Measurements from ENCODE around the gene PTPRM. TPM values are rescaled to one million over a fixed set of nuclear protein-coding genes. Genes with fewer than 3 reads are reported as not detected.

The PTPRM gene
- total and polyA plus RNA-seq, 2 experiments from 2014 or later, result 1.6 to 5.3 TPM

DNA sequence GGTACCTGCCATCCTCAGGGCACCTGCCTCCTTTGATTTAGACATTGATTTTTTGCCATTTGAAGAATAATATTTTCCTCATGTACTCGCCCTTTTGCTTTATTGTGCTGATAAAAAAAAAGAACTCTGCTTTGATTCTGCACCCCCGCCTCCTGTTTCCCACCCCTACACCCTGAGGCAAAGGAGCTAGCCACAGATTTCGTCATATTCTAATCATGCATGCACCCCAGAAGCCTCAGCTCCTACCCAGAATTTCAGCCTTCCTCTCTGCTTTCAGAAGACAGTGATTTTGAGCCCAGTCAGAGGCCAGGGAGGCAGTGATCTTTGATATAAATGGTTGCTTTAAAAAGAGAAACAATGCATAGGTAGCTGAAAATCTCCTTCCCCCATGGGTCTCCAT, 329.0 kb downstream of the PTPRM start:
- H3K27ac ChIP-seq (ENCODE audit: low read depth), result no peak overlapping the region

More for the DNA sequence above, 329.0 kb downstream of the PTPRM start:
- Histone ChIP-seq H3K4me1 (ENCODE audit: insufficient read depth) (no peaks in the 10 kb centered on the region), H3K4me2 (no peak overlapping the region), H2AFZ (no peak overlapping the region), H3K36me3 (ENCODE audit: insufficient read depth) (no peaks in the 10 kb centered on the region), H4K20me1 (replicated peaks; ENCODE audit: insufficient read depth) (no peaks in the 10 kb centered on the region), H3K9me2 (ENCODE audit: insufficient read depth) (0 out of 2 replicates have a peak, but pooled peaks cover 2% of the 10 kb centered on the region), H3K79me2 (replicated peaks; ENCODE audit: insufficient read depth) (no peaks in the 10 kb centered on the region), H3K27me3 (ENCODE audit: insufficient read depth) (no peaks in the 10 kb centered on the region), H3K4me3 (no peak overlapping the region), H3F3A (replicated peaks; ENCODE audit: low read depth) (no peaks in the 10 kb centered on the region)
- H3K4me3 Mint-ChIP-seq, result no peak overlapping the region
- peaks cover 2% of the 10 kb centered on the region for H3K27me3 Mint-ChIP-seq (ENCODE audit: insufficient read depth, low read depth, poor library complexity)
- TF ChIP-seq CREB1 (CRISPR knock-in tag; IDR thresholded peaks at IDR 0.05; ENCODE audit: low read depth) (no peak), ZNF114 (CRISPR knock-in tag; IDR thresholded peaks at IDR 0.05) (no peak), POLR2AphosphoS5 (IDR thresholded peaks at IDR 0.05; ENCODE audit: low read depth) (no peak), EZH2phosphoT487 (IDR thresholded peaks at IDR 0.05; ENCODE audit: unreplicated experiment) (no peak), EZH2 (IDR thresholded peaks at IDR 0.05; ENCODE audit: low read depth, unreplicated experiment) (no peak), STAT1 (IDR thresholded peaks at IDR 0.05; ENCODE audit: unreplicated experiment) (no peak), NANOG (IDR thresholded peaks at IDR 0.05; ENCODE audit: borderline replicate concordance) (no peak), ZNF331 (CRISPR knock-in tag; IDR thresholded peaks at IDR 0.05; ENCODE audit: low read depth) (no peak), JUNB (IDR thresholded peaks at IDR 0.05; ENCODE audit: unreplicated experiment) (no peak)
- TF ChIP-seq, protein P1, sequence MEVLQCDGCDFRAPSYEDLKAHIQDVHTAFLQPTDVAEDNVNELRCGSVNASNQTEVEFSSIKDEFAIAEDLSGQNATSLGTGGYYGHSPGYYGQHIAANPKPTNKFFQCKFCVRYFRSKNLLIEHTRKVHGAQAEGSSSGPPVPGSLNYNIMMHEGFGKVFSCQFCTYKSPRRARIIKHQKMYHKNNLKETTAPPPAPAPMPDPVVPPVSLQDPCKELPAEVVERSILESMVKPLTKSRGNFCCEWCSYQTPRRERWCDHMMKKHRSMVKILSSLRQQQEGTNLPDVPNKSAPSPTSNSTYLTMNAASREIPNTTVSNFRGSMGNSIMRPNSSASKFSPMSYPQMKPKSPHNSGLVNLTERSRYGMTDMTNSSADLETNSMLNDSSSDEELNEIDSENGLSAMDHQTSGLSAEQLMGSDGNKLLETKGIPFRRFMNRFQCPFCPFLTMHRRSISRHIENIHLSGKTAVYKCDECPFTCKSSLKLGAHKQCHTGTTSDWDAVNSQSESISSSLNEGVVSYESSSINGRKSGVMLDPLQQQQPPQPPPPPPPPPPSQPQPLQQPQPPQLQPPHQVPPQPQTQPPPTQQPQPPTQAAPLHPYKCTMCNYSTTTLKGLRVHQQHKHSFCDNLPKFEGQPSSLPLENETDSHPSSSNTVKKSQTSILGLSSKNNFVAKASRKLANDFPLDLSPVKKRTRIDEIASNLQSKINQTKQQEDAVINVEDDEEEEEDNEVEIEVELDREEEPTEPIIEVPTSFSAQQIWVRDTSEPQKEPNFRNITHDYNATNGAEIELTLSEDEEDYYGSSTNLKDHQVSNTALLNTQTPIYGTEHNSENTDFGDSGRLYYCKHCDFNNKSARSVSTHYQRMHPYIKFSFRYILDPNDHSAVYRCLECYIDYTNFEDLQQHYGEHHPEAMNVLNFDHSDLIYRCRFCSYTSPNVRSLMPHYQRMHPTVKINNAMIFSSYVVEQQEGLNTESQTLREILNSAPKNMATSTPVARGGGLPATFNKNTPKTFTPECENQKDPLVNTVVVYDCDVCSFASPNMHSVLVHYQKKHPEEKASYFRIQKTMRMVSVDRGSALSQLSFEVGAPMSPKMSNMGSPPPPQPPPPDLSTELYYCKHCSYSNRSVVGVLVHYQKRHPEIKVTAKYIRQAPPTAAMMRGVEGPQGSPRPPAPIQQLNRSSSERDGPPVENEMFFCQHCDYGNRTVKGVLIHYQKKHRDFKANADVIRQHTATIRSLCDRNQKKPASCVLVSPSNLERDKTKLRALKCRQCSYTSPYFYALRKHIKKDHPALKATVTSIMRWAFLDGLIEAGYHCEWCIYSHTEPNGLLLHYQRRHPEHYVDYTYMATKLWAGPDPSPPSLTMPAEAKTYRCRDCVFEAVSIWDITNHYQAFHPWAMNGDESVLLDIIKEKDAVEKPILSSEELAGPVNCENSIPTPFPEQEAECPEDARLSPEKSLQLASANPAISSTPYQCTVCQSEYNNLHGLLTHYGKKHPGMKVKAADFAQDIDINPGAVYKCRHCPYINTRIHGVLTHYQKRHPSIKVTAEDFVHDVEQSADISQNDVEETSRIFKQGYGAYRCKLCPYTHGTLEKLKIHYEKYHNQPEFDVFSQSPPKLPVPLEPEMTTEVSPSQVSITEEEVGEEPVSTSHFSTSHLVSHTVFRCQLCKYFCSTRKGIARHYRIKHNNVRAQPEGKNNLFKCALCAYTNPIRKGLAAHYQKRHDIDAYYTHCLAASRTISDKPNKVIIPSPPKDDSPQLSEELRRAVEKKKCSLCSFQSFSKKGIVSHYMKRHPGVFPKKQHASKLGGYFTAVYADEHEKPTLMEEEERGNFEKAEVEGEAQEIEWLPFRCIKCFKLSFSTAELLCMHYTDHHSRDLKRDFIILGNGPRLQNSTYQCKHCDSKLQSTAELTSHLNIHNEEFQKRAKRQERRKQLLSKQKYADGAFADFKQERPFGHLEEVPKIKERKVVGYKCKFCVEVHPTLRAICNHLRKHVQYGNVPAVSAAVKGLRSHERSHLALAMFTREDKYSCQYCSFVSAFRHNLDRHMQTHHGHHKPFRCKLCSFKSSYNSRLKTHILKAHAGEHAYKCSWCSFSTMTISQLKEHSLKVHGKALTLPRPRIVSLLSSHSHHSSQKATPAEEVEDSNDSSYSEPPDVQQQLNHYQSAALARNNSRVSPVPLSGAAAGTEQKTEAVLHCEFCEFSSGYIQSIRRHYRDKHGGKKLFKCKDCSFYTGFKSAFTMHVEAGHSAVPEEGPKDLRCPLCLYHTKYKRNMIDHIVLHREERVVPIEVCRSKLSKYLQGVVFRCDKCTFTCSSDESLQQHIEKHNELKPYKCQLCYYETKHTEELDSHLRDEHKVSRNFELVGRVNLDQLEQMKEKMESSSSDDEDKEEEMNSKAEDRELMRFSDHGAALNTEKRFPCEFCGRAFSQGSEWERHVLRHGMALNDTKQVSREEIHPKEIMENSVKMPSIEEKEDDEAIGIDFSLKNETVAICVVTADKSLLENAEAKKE (CRISPR knock-in tag; IDR thresholded peaks at IDR 0.05), result no peak
- H3K9me3 Mint-ChIP-seq, result no peaks in the 10 kb centered on the region
- no peak for ATAC-seq
- peaks cover 18% of the 10 kb centered on the region; the same call in 2 of the 3 replicates for H3K4me1 Mint-ChIP-seq
- no peak overlapping the region; the same call in 1 of the 2 replicates for H3K27ac Mint-ChIP-seq
- H3K36me3 Mint-ChIP-seq (ENCODE audit: low read depth), result no peaks in the 10 kb centered on the region
- no peak for DNase-seq (ENCODE audit: low spot score)
